Measurements from ENCODE around the gene BCOR.

BCOR gene

DNA sequence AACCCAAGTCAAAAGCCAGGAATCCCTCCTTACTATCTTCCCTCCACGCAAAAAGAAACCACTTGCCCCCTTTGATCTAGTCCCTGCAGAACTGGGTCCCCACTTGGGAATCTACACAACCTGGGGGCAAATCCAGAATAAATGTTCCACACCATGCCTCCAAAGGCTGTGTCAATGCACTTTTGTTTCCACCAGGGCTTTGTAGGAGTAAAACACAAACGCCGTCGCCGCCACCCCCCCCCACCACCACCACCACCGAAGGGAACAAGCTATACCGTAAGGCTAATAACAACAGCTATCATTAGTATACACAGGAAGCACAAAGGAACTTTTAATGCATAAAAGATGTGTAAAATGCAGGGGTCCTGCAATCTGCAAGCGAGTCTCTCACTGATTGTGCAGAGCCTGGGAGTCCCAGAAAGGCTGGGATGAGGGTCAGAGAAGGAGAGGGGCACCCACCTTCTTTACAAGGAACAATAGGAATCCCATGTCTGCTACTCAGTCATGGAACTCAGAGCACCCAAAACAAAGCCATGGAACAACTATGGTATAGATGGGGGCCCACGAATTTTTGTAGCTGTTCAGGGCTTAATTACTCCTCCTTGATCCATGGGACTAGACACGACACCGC lies 13.2 kb downstream of the BCOR start:
- DNase-seq (ENCODE audit: low read depth in 2 of 2), result no peak

DNA sequence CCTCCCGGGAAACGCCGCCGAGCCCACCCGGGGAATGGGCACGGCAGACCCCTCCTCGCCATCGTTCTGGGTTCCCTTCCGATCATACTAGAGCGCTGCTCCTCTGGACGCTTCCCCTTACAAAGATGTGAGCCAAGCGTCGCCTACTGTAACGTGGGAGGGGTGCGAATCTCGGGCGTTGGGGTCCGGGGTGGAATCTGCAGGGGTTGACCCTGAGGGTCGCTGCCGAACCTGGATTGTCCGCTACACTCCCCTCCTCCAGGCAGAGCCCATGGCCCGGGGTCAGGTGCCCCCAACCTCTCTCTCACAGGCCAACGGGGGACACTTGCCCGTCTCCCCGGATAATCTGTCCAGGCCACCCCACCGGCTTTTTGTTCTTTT lies 13.8 kb downstream of the BCOR start:
- DNase-seq (ENCODE audit: low read depth in 2 of 2), result no peak

DNA sequence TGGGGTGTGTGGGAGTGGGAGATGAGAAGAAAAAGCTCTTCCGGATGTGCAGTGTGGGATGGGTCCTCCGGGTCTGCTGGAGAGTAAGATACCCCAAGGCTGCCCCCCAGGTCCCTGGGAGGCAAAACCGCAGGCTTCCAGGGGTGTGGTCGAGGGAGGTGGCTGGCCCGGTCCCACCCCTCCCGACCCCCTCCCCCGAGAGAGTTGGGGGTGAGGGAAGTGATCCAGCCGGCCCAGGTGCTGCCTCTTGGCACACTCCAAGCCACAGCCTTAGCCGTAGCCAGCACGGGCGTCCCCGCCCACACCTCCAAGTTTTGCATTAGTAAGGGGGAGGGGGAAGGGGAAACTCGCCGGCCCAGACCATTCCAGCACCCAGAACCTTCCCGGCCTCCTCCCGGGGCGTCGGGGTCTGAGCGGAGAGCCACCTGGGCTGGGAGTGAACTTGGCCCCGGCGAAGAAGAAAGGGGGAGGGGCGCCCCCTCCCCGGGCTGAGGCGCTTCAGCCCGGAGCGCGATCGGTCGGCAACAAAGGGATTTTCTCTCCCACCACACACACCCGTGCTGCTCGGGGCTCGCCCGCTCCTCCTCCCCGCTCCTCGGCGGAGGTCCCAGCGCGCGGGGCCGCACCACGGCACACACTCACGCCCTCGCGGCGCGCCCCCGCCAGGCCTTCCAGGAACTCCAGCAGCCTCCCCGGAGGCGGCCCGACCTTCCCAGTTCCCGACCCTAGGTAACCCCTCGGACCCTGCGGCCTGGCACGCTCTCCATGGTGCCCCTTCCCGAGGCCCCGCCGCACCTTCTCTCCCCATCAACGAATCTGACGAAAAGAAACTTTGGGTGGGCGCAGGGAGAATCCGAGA lies 14.4 kb downstream of the BCOR start:
- no peak for DNase-seq (ENCODE audit: low read depth in 2 of 2)

DNA sequence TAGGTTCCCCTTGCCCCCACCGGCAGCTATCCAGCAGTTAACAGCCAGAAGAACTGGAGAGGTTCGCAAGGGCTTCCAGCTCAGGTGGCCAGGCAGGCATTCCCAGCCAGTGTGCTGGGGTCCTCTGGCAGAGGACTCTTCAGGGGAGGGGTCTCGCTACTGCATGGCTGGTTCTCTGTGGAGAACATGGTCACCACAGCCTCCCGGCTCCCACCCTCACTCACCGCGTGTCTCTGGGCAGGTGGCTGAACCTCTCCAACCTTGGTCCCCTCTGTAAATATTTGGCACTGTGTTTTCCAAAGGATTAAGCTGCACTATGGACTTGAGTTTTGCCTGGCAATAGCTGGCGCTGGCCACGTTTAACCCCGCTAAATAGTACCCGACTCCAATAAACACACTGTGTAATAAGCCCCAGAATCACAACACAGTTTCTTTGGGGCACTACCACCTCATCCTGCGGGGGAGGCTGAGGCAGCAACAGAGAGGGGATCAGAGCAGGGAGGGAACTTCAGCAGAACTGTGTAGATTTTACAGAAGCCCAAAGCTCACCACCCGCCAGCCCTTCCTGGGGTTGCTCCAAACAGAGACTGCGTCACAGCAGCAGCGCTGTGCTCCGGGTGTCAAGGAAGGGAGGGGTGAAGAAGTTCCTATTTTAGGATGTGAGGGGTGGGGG lies 15.2 kb downstream of the BCOR start:
- no peak for DNase-seq (ENCODE audit: low read depth in 2 of 2)

DNA sequence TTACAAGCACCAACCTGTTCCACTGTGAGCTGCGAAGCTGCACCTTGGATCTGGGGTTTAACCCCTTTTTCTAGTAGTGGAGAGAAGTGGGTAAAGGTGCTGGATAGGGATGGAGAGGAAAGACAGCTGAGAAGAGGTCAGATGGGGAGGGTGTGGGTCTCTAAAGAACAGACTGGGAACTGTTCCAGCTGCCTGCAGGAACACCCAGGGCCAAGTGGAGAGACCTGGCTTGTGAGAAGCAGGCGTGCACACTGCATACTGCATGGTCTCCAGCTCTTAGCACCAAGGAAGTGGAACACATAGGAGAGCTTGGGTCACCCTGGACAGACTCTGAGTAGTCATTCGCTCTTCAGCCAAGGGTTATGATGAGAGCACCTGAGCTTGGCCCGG lies 16.1 kb downstream of the BCOR start:
- DNase-seq (ENCODE audit: low read depth in 2 of 2), result no peak

DNA sequence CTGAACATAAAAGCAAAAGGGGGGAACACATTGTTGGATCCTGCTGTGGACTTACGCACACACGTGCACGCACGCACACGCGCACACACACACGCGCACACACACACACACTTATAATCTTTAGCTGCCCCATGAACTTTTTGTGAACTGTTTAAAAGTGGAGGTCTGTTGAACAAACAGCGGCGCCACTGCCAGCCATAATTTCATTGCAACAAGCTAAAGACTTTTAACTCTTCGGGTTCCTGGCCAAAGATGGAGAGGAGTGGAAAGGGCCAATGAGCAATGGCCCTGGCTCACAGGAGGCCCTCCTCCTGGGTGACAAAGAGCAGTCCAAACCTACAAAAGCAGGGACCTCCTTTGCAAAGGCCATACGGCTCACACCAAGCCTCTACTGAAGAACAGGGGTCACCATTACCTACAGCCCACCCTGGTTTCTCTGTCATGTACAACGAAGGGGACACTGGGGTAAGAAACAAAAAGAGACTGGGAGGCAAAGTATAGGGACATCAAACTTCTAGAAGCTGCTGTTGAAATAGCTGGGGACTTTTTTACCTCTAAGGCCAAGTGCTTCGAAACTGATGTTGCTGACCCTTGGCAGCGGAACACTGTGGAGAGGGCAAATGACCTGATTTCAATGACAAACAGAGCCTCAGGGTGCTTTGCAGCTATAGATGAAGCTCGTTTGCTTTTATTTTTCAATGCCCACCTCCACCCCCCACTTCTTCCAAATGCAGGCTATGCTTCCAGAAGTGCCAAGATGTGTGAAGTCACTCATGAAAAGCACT lies 16.7 kb downstream of the BCOR start:
- no peak for DNase-seq (ENCODE audit: low read depth in 2 of 2)

DNA sequence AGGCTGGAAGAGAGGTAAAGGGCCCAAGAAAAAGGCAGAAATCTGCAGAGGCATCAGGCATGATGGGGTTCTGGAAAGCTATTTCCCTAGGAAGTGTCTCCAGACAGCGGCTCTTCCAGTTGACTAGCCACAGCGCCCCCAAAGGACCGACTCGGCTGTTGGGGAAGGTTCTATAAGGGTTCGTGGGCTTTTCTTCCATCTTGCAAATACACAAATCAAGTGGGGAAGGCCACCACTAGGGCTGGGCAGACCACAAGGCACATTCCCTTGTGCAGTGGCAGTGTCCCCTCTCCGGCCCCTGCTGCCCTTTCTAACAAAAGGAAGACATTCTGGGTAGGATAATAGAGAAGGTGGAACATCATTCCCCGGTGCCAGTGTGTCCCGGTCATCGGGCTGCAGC lies 18.2 kb downstream of the BCOR start:
- DNase-seq (ENCODE audit: low read depth in 2 of 2), result no peak

DNA sequence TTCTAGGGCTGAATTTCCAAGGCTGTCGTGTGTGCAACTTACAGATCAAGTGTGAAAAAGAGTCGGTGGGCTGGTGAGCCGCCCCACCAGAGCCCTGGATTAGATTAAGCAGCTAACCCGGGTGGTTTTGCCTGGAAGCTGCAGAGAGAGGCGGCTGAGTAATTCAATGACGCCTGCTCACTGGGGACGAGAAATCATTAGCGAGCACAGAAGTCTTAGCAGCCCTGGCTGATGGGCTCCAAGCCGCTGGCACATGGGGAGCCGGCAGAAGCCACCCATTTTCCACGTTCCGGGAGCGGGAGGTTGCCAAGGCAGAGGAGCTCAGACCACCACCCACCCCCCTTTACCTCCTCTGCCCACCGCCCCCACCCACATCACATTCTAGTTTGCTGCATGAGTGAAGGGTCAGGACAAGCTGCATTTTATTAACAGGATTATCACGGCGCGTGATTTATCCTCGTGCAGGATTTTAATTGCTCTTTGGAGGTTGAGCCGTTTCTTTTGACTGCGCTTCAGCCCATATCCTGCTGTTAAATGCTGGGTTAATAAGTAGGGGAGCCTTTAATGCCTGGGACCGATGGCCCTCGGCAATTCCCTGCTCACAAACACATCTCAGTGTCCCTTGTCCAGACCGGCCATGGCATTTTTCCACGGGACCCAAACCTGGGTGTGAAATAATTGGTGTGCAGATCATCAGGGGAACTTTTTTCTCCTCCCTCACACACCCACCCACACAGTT lies 19.1 kb downstream of the BCOR start:
- no peak for DNase-seq (ENCODE audit: low read depth in 2 of 2)

DNA sequence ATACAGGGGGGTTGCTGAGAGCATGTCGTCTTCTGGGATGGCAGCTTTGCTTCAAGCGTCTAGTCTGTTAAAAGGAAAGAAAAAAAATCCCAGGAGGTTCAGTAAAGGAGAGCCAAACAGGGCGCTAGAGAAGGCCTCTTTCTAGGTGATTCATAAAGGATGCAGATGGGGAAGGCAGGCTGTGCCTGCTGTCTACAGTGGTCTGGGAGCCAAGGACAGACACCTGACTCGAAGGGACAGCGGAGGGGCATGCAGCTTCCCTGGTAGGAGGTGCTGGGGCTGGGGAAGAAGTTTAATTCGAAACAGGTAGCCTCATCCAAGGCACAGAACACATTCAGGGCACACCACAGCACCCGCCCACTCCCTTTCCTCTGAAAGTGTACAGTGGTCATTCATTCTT lies 19.9 kb downstream of the BCOR start:
- DNase-seq (ENCODE audit: low read depth in 2 of 2), result no peak

DNA sequence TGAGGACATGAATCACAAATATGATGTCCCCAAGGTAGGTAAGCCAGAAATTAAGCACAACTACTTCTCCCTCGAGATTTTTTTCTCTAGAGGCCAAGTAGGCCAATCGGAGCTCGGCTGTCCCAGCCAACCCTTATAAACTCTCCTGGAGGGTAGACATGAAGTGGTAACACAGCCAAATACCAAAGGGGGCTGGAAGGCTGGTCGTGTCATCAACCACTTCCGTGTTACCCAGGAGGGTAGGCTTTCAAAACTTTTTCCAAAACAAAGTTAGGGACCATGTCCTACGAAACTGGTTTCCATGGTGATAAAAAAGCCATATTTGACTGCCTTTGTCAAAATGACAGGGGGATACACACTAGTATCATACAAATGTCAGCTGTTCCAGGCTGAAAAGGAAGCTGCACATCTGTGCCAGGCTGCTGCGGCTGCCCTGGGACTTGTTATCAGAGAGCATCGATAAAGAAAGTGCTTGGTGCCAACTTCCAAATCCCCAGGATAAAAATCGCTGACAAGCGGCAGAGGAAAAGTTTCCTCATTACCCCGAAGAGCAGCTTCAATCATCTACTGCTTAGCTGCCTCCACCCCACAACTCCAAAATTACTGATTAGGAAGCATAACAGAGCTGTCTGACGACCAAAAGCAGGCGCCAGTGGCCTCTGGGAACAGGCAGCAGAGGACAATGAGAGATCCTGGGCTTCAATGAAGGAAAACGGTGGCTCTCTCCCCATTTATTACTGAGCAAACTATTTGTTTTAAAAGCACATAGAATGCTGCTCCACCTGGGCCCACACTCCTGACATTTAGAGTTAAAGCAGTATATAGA lies 20.8 kb downstream of the BCOR start:
- DNase-seq (ENCODE audit: low read depth in 2 of 2), result no peak

DNA sequence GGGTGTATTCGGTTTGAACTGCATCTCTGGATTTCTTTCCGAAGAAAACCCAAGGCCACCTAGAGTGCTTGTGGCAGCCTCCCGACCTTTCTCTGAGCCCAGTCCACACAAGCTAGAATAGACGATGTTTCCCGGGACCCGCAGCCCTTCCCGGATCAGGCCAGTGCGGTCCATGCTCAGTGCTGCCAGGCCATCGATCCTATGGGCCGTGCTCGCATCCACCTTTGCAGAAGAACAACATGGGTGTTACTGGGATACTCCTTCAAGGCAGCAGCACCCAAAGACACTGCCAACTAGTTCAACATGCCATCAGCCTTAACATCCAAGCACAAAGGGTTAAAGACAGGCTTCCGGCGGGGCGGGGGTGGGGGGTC lies 22.8 kb downstream of the BCOR start:
- no peak for DNase-seq (ENCODE audit: low read depth in 2 of 2)

DNA sequence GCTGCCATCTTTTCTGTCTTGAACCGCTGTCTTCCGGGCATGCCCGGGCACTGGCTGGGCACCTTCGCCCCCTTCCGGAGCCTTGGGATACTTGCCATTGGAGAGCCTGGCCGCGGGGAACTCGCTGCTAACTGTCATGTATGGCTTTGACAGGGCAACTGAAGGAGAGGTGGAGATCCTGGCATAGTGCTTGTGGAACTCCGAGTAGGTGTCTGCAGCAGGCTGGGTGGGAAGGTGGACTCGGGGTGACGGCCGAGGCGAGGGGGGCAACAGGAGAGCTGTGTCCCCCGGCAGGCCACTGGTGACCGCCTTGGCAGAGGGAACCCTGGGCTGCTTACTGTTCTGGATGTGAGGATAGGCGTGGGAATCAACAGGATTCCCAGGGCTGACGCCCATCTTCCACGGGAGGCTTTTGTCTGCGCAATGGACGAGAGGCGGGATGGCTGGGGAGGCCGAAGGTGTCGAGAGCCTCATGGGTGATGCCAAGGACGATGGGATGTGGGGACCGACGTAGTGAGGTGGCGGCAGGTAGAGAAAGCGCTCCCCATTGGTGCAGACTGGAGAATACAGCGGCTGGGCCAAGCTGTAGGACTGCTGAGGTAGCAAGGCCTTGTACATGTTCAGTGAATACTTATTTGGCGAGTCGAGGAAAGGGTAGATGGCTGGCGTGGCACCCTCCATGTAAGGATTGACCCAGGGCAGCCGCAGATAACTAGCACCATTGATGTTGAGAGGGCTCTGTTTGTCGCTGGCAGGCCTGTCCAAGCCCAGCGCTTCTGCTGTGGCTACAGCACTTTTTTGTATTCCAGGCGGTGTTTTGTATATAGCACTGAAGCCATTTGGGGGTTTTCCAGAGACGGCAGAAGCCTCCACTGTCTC lies 23.4 kb downstream of the BCOR start:
- DNase-seq (ENCODE audit: low read depth in 2 of 2), result no peak

DNA sequence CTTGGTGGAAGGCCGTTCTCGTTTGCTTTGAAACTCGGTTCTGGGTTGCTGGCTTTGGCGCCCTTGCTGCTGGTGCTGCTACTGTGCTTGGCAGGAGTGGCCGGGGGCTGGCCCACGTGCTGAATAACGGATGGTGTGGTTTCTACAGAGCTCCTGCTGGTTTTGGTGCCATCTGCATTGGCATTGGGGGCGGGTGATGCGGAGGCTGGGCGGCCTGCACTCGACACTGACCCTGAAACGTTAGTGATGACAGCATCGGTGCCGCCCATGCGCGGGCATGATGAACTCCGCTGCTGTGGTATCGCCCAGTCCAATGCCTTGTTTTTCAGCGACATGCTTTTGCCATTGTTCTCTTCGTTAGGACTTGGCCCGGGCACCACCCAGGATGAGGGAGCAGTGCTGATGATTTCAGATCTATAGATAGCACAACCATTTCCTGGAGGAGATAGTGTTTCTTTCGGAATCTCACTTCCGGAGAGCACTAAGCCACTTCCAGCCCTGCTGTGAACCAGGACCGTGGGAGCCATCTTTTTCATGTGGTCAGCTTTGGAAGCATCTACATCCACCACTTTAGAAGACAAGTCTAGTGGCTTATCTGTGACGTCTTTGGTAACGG lies 24.2 kb downstream of the BCOR start:
- no peak for DNase-seq (ENCODE audit: low read depth in 2 of 2)

DNA sequence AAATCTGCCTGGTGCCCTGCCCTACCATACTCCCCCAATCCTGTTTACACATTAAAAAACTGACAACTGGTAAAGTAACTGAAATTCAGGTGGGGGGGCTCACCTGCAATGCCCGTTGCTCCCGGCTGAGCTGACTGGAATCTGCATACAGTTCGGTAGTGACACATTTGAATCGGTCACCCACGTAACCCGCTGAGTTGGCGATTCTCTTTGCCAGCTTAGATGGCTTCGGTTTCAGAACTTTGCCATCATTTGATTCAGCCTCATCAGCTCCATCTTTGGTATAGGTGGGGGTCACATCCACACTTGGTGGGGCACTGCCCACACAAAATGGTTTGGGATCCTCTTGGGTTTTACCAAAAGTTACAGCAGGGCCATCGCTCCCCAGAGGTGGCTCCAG lies 25.5 kb downstream of the BCOR start:
- no peak for DNase-seq (ENCODE audit: low read depth in 2 of 2)

DNA sequence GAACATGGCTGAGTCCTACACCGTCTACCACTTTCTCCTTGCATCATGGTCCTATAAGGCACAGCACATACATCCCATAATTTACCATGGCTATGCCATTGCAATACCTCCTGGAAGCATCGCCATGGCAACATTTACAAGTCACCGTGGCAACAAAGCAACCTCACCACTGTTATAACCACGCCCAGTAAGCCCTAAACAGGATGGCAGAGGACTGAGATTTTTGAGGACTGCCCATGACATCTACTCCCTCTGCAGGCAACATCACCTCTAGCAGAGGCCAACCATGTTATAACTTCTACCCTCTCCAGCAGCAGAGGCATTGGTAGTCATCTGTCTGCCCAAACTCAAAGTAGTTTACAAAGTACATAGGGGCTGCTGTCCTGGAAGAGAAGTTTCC lies 29.7 kb downstream of the BCOR start:
- no peak for DNase-seq (ENCODE audit: low read depth in 2 of 2)

DNA sequence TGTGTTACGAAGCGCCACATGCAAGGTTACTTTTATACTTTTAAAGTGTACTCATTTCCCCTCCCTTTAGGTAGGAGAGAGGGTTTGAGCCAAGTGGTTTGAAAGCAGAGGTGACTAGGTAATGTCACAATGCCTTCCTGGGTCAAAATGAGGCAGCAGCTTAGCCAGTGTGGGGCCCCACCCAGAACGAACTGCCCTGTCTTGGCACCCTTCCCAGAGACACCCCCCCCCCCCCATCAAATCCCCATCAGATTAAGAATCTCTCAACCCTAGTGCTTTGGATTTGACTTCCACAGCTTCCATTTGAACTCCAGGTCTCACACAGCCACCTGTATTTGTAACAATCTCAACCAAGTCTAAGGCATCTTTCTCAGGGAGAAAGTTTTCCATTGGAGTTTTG lies 31.1 kb downstream of the BCOR start:
- no peak for DNase-seq (ENCODE audit: low read depth in 2 of 2)

DNA sequence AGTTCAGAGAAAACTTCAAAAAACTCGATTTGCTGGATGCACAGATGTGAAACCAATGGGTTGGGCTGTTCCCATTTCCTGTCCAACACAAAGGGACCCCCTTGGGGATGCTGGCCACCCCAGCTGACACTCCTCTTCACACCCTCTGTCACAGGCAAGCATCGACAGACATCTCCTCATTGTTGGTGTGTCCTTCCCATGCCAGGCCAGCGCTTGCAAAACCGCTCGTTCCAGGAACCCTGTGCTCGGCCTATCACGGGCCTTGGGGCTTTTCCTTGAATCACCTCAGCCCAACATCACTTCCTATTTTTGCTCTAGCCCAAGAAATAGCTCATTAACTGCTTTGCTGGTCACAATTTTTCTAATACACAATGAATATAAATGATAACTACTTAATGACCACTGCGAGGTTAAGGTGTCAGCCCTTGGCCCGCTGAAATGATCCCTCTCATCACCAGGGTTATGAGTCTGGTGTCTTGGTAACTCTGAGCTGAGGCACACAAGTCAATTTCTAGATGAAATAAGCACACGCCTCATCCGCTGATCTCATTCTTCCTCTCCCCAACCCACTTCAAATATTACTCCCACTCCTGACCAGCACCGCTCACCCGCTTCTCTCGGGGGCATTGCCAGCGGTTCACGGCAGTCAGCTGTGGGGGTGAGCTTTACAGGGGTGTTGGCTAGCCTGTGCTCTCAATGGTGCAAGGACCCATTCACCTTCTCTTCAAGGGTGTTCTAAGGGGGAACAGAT lies 32.3 kb downstream of the BCOR start:
- no peak for DNase-seq (ENCODE audit: low read depth in 2 of 2)

DNA sequence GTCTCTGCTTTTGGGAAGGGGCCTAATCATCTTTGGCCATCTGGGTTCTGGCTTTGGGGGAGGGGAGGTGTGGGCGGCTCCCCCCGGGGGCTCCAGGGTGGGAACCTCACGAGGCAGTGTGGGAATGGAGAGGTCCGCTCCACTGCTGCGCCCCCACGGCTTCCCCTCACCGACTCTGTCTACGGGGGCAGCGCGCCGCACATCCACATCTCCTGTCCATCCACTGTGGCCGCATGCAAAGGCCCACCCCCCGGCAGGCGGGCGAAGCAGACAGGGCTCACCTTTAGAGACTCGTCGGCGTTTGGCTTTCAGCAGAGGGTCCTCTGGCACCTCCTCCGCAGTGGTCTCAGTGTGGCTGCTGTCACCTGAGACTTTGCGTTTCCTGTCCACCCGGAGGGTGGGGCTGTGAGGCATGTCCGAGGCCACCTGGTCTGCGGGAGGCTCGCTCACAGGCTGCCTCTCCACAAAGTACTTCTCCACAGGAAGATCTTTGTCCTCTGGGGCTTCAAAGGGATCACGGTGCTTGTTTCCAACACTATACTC lies 33.6 kb downstream of the BCOR start:
- DNase-seq (ENCODE audit: low read depth in 2 of 2), result no peak

Data from stimulated activated CD4-positive, alpha-beta T cell treated with anti-CD3 and anti-CD28 coated beads, Interleukin-4, amount 100 ng/mL, for 48 hours (primary cell).